GM19467 (cell line): ENCODE measurements around the gene RNF144B.
"Not testable (repeated sequence)": the region's sequence is repeated elsewhere in the genome, so short reads cannot be mapped to it uniquely, and the experiment has no call there.

Experiments used
- ATAC-seq: cut with Tn5 transposase; IDR thresholded peaks from one replicate; pipeline ENCODE4 v1.9.1; 2021; ENCODE audit warnings: mild to moderate bottlenecking, moderate library complexity; ENCODE audit not compliant: unreplicated experiment

Gene RNF144B

DNA sequence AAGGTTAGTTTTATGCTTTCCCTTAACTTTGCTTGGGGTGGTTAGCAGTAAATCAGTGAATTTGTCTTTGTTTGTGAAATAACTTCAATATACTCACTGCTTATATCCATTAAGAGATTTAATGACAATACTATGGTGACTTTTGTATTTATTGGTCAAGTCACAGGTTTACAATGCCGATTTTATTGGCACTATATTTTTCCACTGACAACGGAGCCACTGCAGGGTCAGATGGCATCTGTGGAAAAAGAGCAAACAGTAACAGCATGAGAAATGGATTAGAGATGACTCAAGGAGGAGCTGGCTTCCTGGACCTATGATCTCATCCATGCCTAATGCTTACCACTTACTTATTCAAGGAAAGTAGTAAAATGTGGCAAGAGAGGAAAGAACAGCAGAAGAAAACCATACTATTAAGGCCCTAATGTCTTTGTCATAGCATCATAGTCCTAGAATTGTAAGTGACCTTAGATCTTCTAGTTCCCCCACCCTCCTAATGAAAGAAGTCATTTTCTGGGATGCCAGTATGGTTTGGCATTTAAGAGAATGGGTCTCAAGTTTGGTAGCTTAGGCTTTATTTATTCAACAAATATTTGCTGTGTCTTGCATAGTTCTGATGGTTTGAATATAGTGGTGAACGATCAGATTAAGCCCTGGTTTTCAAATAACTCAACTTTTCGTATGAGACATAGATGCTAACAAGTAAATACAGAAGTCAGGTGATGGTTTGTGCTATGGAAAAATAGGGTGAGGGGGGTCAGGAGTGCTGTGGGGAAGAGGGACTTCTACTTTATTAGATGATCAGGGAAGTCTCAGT lies 18.5 kb downstream of the RNF144B start:
- no peak for ATAC-seq

DNA sequence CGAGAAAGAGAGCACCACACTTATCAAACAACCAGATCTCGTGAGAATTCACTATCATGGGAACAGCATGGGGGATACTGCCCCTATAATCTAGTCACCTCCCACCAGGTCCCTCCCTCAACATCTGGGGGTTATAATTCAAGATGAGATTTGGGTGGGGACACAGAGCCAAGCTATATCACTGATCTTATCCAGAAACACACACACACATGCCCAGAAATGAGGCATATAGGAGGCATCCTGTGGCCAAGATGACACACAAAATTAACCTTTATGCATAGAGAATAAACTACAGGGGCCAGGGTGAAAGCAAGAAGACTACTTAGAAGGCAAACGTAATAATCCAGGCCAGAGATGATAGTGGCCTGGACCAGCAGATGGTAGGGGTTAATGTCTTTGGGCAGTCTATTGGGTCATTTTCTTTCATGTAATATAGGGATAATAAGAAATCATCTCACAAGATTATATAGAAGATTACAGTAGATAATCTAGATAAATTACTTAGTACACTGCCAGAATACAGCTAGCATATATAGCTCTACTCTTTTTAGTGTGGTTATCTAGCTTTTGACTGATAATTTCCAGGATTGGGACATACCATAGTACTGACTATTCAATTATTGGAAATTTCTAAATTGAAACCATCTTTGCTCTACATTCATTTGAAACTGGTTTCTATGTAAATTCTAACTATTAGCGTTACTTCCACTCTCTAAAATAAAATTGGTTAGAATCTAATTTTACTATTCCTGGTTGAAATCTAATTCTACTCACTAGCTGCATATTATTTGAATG lies 20.0 kb downstream of the RNF144B start:
- no peak for ATAC-seq

DNA sequence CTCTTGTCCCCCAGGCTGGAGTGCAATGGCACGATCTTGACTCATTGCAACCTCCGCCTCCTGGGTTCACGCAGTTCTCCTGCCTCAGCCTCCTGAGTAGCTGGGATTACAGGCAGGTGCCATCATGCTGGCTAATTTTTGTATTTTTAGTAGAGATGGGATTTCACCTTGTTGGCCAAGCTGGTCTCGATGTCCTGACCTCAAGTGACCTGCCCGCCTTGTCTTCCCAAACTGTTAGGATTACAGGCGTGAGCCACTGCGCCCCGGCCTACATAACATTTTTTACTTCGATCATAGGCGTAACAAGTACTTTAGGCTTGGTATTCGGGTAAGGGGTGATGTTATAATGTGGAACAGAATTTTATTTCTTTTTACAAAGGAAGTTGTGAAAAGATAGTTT lies 22.5 kb downstream of the RNF144B start:
- not testable (repeated sequence) for ATAC-seq

DNA sequence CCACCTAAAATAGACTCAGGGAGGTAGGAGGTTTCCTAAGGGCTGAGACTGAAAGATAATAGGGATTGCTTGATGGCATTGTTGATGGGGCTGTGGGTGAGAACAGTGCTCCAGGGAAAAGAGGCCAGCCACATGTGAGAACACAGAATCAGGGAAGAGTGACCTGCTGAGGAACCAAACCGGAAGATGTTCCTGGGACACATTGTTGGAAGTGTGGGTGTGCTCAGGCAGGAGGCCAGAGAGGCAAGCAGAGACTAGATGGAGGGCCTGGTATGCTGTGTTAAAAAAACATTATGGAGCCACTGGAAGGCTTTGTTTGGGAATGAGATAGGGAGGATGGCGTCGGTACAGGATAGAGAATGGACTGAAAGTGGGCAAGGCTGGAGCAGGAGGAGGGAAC lies 23.3 kb downstream of the RNF144B start:
- no peak for ATAC-seq

DNA sequence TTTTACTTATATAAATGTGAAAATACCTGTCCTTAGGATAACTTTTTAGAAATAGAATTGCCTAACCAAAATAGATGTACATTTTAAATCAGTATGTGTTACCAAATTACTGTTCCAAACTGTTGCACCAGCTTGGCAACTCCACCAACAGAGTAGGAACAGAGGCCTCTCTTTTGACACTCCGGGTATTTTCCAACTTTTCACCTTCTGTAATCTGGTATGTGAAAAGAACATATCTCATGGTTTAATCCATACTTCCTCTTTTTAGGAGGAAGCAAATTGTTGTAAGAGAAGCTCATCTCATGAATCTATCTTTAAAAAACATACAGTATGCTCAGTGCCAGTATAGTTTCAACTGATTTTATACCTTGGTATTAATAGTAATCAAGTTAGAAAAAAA lies 24.9 kb downstream of the RNF144B start:
- ATAC-seq, result no peak

DNA sequence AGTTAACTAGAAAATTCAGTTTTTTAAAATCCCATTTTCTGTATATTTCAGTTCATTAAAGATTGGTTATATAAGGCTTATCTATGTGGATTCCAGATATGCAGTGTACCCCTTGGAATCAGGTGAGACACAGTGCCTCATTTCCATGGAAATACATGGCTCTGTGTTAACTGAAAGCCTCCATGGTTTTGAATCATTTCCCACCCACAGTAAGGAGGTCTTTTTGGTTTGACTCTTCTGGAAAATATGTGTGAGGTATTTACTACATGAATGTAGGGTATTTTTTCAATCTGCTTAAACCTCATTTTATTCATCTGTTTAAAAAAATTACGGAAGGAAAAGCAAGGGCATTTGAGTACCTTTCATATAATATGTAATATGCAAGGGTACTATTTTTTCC lies 25.5 kb downstream of the RNF144B start:
- no peak for ATAC-seq

- no peak for ATAC-seq
Measured at GRCh38 chr6:18413381-18413780, 26.2 kb downstream of the RNF144B start.

DNA sequence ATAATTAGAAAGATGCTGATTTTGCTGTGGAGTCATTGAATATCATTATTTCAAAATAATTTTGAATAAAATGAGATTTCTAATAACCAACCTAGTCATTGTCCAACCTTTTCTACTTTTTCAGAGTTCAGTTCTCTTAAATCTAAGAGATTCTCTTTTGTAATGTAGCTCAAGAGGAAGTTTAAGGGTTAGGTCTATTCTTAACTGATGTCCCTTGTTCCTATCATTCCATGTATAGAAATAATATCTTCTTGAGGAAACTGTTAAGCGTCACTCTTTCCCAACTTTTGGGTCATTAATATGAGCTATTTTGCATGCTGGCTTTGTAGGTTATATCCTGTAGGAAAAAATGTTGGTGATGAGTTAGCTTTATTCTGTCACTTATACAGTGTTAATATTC lies 27.0 kb downstream of the RNF144B start:
- ATAC-seq, result no peak

DNA sequence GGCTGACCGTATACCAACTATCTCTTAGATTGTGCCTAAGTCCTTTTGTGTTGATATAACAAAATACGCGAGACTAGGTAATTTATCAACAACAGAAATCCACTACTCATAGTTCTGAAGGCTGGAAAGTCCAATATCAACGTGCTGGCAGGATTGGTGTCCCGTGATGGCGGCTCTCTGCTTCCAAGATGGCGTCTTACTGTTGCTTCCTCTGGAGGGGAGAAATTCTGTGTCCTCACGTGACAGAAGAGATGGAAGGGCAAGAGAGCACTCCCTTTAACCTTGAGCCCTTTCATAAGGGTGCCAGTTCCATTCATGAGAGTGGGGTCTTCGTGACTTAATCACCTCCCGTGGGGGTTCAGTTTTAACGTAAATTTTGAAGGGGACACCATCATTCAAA lies 28.1 kb downstream of the RNF144B start:
- ATAC-seq, result no peak

DNA sequence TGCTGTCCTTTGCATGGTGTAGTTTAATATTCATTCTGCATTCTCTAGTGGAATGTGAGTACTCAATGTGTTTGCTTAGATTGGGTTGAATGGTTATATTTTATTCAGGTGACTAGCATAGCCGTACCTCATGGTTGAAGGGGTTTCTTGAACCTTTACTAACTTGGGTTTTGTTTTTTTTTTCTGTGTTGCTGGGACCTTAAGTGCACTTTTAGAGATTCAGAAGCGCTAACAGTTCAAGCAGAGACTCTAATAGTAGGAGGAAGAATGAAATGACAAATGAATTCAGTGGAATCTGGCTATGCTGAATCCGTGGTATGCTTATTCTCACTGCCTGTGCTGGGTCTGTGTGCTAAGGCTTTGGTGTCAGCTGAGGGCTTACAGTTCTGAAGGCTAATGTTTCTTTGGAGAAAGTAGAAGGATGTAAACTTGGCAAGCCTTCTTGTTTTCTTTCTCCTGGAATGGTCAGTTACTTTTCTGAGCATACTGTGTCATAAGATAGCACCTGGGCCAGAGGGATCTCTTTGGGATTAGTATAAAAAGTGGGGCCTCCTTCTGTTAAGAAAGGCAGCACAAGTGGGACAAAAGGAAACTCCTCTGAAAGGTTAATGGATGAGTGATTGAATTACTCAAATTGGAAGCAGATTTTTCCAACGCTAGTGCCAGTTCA lies 28.7 kb downstream of the RNF144B start:
- ATAC-seq, result no peak

- ATAC-seq, result no peak
Measured at GRCh38 chr6:18416341-18416679, 29.2 kb downstream of the RNF144B start.

DNA sequence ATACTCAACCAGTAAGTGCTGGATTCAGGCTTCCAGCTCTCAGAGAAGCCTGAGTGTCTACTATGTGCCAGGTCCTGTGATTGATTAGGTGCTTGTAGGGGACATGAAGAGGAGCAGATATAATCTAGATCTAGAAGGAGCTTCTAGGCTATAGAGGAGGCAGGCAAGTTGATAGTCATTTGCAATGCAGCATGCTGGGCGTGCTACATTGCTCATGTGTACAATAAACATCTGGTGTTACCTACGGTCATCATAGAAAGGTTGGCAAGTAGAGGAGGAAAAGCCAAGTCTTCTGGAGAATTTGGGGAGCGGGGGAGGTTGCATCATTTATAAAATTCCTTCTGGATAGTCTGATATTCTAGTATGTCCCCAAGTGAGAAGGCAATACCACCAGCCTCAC lies 33.2 kb downstream of the RNF144B start:
- no peak for ATAC-seq

DNA sequence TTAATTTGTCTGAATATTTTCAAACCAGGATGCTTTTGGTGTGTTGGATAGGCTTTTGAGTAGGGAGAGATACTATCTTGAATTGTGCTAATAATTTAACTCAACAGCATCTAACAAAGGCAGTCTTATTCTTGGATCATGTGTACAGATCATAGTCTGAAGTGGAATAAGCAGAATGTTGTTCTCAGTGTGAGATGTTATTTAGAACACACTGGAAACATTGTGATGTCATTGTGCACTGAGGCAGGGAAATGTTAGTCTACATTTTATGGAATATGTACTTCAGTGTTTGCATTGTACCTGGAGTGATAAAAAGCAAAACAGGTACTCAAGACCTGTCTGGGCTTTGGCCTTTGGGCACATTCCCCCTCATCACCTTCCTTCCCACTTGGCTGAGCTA lies 35.0 kb downstream of the RNF144B start:
- ATAC-seq, result no peak

GRCh38 chr6:18423426-18423825 lies 36.3 kb downstream of the RNF144B start:
- ATAC-seq, result no peak

DNA sequence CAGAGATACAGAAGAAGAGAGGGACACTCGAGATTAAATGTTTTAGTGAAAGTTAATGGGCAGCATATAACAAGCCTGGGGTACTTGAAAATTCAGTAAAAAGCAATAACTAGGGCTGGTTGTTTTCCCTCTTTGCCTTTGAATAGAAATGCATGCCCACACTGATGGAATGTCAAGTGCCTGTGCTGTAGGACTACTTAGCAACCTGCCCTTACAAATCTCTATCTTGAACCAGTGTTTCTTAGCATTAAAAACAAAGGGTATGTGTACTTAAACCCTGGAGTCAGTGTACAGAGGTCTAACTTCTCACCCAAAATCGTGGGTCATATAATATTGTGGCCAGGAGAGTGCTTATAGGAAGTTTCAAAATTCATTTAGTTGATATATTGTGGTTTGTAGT lies 37.1 kb downstream of the RNF144B start:
- ATAC-seq, result no peak

- ATAC-seq, result no peak
Measured at GRCh38 chr6:18425218-18425617, 38.1 kb downstream of the RNF144B start.

GRCh38 chr6:18427296-18427695 lies 40.1 kb downstream of the RNF144B start:
- no peak for ATAC-seq

GRCh38 chr6:18429655-18430297 lies 42.6 kb downstream of the RNF144B start:
- ATAC-seq, result no peak

- ATAC-seq, result no peak
Measured at GRCh38 chr6:18431581-18431980, 44.4 kb downstream of the RNF144B start.

DNA sequence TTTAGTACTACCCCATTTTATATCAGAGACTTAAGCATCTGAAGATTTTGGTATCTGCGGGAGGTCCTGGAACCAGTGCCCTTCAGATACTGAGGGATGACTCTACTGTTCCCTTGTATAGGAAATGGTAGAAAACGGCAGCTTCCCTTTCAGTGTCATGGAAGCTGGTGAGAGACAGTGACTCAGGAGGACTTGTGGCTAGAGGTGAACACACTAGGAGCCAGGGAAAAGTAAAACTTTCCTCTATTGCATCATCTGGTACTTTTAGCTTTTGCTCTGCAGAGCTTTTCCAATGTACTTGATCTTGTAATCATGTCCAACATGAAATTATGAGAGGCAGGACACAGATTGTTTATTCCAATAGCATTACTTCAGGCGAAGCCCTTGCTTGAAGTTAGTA lies 45.0 kb downstream of the RNF144B start:
- no peak for ATAC-seq

GRCh38 chr6:18432619-18433018 lies 45.5 kb downstream of the RNF144B start:
- ATAC-seq, result no peak
